Epidermal melanocyte (primary cell): ENCODE data around the gene TMEM179.

Experiments used
- DNase-seq: peaks from one replicate; pipeline ENCODE4 v3.0.0; 2011; ENCODE audit warnings: low spot score; ENCODE audit not compliant: insufficient read length

The TMEM179 gene

DNA sequence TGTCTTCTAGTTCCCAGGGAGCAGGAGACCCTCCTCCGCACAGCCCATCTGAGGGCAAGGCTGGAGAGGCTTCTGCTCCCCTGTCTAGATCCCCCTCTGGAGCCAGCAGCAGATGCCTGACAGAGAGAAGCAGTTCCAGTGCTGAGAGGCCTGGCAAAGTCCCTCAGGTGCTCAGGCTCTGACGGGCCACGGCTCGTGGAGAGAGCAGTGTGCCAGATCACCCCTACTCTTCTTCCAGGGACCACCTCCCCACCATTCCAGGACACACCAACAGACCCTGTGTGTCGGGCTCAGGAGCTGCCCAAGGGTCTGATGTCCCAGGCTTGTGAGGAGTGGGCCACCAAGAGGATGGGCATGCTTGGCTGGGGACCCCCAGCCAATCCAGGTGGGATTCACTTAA lies 47.5 kb downstream of the TMEM179 start:
- DNase-seq = no peak

DNA sequence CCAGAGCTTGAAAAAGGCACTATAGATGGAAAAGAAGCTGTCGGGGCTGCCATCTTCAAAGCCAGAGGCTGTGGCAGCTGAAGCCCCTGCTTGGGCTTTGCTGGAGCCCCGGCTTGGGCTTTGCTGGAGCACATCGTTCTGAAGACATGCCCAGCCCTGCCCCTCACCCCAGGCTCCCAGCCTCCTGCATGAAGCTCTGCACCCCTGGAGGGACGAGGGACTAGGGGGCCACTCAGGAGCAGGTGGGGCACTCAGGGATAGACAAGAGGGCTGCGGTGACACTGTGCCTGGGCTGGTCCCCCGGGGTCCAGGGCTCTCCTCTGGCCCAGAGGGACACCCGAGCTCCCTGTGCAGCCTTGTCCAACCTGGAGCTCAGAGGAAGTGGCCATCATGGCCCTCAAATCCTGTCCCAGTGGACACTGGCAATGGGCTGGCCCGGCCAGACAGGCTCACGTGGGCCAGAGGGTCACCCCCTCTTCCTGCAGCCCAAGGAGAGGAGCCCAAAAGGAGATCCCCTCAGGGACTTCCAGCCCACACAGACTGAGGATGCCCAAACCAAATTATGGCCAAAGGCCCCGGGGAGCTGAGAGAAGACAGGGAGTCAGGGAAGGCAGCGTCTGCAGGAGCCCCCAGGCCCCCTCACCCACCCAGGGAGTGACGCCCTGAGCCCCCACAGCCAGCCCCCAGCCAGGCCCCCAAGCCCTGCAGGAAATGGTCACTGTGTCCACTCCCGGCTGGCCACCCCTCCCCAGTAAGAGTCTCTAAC lies 48.1 kb downstream of the TMEM179 start:
- no peak for DNase-seq

DNA sequence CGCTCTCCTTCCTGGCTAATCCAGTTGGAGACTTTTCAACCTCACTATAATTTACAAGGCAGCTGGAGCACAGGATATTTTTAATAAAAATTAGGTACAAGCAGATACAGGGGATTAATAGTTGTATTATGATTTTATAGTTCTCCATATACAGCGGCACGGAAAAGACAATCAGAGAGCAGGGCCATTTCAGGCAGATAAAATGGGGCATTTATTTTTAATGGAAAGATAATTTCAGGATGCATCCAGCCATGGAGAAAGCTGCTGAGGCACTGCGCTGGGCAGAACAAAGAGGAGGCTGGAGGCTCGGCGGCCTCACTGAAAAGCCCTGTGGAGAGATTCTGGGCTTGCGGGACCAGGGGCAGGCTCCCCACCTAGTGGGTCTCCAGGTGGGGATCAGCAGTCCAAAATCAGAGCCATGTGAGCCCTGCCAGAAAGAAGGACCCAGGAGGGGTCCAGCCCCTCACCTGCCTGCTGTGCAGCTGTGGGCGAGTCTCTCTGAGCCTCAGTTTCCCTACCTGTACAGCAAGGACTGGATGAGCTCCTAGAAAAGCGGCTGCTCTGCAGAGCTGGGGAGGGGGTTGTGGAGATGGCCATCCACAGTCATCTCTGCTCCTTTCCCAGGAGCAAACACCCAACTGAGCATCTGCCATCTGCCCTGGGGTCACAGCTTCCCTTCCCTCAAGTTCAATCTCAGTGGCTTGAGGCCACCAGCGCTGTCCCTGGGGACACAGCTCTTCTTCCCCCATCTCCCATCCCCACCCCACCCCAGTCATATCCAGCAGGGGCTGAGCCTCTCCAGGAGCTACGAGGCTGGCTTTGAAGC lies 48.9 kb downstream of the TMEM179 start:
- no peak for DNase-seq

DNA sequence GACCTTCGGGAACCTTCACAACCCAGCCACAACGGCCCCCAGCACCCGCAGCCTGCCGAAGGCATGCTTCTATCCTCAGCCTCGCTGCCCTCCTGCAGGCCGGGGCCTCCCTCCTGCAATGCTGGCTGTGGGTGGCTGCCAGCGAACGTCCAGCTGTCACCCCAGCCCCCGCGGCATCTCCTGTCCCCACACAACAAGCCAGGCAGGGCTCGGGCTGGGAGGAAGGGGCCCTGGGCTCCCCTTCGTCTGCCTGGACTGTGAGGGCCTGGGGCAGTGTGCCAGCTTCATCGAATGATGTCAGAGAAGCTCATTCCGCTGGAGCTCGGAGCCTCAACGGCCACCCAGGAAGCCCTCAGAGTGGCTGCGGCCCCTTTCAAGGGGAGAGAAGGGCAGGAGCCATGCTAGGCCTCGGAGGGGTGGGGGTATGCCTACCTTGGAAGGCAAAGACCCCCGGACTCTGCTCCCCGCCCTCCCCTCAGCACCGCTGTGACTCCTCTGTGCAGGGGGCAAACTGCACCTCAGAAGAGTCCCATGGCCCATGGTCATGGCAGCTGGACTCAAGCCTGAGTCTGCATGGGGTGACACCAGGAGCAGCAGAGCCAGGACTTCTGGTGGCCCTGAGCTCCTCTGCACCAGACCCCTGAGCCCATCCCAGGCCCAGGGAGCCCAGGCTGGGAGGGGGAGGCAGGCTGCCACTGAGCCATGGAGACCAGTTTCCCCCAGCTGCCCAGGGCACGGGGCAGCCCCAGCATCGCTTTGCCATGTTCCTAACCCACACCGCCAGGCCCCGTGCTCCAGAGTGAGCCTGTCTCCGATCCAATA lies 49.8 kb downstream of the TMEM179 start:
- DNase-seq = no peak

DNA sequence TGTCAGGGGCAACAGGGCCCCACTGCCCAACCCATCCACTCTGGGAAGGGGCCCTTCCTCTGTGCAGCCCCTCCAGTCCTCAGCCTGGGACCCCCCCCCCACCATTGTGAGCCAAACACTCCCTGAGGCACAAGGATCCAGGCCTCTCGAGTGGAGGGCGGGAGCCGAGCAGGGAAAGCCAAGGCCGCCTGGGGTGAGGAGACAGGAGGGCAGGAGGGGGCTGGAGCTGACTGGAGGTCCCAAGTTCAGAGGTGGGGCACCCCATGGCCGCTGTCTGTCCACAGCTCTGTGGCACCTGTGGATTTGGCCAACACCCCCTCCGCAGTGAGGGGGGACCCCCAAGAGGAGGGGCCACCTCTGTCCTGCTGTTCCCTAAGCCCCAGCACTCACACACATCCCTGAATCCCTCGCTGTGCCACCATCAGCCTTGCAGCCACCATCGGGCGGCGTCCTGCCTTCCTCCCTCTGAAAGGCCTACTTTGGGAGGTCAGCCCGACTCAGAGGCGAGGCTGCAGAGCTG lies 50.4 kb downstream of the TMEM179 start:
- no peak for DNase-seq

DNA sequence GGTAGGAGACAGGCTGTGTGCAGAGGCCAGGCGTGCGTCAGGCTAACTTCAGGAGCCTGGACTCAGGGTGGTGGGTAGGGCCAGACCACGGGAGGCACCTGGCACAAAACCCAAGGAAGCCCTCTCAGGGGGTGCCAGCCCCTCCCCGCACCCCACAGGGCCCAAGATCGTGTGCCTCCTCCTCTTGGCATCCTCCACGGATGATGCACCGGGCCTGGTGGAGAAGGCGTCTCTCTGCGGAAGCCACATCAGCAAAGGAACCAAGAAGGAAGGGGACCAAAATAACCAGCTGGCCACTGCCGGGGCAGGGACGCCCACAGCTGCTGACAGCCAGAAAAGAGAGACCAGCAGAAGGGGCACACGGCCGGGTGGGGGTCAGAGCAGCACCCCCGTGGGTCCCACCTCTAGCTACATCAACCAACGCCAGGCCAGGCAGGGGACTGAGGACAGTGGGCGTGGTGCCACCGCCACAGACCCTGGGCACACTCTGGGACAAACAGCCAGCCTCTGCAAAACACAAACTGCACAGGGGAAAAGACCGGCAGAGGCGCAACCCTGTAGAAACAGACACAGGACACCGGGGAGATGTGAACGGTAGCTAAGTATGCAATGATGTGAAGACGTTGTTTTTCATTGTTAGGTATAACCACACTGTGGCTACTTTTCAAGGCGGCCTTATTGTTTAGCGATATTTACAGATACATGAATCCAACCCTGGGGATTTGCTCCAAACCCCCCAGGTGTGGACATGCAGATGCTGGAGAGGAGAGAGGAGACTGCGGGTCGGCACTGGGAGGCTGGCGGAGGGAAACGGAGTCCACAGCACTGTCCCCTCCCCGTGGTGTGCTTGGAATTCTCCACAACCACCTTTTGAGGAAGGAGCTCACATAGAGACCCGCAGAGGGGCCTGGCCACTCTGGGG lies 51.1 kb downstream of the TMEM179 start:
- DNase-seq = no peak

DNA sequence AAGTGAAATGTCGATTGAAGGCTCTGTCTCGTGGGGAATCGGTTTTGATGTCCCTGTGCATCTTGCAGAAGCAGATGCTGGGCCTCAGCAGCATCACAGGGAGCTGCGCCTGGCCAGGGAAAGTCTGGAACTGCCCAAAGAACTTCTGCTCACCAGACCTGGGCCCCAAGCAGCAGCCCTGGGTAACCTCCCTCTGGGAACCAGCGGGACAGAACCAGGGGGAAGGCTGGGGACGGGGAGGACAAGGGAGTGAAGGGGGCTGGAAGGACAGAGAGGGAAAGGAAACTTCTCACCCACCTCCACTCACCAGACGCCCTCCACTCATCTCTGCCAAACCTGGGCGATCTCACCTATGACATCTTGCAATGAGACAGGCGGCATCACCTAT lies 51.8 kb downstream of the TMEM179 start:
- DNase-seq = no peak

DNA sequence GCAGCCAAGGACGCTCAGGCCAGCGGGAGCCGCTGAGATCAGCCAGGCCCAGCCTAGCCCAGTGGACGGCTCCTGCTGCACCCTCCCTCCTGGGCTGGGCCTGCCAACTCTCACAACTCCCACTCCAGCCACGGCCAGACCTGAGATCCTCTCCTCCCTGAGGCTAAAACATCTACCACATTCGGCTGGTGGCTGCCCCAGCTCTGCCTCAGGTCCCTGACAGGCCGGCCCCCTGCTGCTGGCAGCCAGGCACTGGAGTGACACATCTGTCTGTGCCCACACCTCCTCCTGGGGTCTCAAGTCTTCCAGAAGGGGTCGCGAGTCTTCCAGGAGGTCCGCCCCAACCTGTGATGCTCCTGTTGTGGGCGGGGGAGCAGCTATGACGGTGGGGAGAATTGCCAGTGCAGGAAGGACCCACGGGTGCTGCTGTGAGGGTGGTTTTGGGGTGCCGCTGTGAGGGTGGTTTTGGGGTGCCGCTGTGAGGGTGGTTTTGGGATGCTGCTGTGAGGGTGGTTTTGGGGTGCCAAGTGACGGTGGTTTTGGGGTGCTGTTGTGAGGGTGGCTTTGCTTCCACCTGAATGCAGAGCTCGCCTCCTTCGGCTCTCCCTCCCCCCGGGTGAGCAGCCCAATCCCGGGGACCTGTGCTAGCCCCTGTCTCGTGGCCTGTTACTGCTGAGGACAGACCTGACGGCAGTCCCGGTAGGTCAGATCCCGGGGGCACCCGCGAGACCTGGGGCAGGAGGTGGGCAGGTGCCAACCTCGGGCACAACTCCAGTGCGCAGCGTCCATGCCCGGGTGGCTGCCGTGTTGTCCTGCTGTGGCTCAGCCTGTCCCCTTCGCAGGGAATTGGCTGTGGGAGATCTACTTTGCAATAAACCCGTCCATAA lies 52.5 kb downstream of the TMEM179 start:
- no peak for DNase-seq

DNA sequence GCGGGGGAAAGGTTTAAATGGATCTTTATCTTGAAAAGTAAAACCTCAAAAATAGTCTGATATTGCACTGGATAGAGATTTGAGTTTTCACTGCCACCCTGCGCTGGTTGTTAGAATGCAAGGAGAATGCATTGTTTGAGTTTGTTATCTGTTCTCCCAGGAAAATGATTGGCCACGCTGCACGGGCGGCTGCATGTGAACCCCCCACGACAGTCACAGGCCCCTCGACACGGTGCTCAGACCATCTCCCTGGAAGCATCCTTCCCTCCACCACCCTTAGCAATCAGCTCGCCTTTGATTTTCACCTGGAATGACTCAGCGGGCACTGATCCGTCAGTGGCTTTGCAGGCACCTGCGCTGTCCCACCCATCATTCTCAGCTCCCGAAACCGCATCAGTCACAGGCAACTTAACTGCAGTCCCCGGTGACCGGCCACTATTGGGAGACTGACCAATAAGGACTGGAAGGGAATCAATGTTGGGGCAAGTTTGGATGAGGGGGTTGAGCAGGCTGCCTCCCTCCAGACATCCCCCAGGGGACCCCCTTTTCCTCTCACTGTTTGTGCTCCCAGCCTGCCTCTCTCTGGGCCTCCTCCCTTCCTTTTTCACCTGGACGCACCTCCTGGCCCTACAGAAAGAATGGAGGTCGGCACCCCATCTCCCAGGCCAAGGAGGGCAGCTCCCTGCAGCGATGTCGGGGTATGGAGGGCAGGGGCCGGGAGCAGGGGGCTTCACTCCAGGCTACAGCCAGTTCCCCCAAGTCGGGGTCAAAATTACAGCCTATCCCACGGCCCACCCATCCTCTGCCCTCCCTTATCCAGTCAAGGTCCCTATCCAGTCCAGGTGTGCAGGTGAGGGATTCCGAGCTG lies 53.5 kb downstream of the TMEM179 start:
- no peak for DNase-seq

DNA sequence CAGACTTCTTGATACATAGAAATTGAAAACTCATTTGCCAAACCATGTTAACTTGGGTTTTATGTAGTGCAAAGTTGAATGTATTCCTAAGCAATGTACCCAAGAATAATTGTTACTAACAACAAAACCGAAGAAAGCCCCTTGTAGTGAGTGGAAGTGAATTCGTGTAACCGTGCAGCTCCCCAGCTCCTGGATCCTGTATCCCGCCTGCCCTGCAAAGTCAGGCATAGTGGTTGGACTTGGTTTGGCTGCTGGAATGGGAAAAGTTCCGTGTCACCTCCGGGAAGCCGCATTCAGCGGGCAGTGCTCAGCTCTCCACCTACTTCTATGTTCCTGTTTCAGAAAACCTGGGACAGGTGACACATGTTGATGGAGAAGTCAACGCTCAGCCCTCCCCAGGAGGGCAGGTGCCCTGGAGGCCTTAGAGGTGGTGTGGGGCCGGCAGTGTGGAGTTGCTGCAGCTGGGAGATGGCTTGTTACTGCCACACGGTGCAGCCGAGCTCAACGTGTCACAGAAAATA lies 54.2 kb downstream of the TMEM179 start:
- DNase-seq = no peak

DNA sequence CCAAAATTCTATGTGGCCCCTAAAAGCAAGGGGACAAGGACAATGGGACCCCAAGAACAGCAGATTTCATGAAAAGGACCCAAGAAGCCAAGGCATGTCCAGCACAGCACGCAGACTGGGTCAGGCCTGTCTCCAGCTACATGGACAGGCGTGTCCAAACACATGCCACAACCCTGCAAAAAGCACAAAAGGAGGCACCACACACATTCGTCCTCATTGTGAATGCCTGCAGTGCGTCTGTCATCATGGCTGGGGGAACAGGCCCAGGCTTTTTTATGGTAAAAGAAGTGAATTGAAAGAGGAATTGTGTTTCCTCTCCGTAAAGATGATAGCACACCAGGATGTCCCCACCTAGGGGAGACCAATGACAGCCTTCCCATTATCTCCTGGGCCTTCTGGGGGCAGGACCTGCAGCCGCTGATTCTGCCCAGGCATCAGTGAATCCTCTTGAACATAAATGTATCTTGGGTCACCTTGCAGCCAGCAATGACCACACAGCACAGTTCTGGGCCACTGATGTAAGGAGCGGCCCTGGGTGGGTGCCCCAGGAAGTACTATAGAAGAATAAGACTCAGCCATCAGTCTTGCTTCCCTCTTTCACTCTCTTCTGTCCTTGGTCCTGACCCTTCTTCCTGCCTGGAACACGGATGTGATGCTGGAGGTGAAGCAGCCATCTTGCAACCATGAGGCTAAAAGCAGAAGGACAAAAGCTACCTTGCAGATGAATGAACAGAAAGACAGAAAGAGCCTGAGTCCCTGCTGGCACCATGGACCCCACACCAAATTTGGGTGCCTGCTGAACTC lies 54.8 kb downstream of the TMEM179 start:
- DNase-seq = no peak

DNA sequence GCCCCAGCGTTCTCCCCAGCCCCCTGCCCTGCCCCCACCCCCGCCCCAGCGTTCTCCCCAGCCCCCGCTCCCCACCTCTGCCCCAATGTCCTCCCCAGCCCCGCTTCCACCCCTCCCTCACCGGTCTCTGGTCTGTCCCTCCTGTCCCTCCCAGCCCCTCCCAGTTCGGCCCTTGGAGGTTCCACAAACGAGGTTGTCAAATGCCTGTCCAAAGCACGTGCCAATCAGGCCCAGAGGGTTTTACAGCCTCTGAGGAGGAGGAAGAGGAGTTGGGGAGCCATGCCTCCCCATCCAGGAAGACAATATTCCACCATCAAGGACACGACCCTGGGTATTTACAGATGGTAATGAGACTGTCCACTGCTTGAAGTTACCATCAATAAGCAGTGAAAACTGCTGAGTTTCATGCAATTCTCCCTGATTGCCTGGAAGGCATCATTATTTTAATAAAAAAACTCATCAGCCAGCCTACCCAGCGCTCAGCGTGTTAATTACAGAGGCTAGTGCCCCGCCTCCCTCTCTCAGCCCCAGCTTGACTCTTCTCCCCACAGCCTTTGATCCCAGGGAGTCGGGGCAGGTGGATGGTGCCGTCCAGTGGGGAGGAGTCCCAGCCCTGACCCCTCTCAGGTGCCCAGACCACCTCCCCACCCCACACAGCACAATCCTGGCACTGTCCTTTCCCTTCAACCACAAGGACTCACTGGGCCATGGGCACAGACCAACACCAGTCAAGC lies 55.6 kb downstream of the TMEM179 start:
- DNase-seq = no peak

DNA sequence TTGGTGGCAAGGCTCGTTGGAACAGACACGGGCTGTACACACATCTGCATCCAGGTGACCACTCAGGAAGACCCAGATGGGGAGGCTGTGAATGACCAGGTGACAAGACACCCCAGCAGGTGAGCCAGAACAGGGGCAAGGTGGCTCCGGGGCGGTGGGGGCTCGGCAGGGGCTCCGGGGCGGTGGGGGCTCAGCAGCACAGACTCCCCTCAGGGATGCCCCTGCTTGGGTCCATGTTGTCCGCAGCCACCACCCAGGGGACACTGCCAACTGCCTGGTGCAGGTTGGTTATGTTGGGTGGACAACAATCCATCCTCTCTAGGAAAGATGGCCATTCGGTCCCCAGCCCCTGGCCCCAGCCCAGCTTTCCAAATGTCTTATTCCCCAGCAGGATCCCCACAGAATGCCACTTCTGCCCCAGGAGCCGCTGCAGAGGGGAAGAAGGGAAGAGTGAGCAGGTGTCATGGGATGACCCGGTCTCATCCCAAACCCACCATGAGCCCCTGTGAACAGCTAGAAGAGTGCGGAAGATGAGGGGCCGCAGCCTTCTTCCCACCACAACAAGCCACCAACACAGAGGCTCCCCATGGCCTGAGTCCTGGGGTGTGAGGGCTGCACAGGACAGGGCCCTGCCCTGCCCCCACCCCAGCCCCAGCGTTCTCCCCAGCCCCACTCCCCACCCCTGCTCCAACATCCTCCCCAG lies 56.4 kb downstream of the TMEM179 start:
- no peak for DNase-seq

DNA sequence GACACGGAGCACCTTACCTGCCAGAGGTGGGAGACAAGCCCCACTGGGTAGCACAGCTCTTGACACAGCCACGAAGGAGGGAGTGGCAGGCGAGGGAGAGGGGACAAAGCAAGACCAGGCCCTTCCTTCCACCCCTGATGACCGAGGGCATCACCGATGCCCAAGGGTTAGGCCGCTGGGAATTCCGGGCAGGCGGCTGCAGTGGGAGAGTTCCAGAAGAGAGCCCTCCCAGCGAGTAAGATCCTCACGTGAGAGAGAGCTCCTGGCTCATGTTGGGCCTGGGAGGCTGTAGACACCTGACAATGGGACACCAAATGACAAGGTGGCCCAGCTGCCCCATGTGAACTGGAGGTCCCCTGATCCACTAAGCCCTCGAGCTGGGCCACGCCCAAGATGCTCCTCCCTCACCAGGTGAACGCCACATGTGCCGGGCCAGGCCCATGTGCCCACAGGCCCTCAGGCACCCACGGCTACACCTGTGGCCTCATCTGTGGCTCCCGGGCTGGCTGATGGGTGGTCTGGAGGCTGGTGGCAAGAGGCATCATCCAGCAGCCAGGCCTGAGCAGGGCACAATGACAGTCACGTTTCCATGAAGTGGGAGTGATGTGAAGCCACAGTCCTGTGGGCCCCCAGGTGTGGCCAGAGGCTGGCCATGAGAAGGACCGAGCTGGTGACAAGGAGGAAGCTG lies 57.1 kb downstream of the TMEM179 start:
- no peak for DNase-seq

DNA sequence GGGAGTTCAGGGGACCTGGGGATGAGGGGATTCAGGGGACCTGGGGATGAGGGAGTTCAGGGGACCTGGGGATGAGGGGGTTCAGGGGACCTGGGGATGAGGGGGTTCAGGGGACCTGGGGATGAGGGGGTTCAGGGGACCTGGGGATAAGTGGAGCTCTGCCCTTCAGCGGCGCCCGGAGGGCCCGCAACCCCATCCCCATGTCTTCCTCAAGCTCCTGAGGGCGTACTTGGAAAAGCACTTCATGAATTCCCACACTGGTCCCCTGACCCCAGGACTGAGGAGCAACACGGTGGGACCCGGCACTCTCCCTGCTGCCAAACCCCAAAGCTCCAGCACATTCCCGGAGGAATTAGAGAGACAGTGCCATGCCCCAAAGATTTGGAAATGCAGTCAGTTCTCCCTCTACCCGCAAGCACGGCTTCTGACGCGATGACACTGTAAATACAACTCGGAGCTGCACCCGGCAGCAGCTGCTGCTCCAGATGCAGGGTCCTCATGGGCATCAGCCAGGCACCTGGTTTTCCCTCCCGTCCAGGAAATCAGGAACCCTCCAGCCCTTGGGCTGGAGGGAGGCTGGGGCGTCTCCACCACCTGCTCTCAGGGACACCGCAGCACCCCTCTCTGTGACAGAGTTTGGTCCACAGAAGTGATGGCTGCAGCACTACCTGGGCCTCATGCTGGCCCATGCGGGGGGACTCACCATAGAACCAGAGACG lies 57.8 kb downstream of the TMEM179 start:
- no peak for DNase-seq
